GM12891 (cell line): ENCODE data around the gene ANKFN1.

ENCODE experiments used
- POLR2A ChIP-seq: IDR thresholded peaks from 2 replicates; pipeline ENCODE4 v1.6.1; 2011; ENCODE audit warnings: low read depth, low read length, control low read depth
- SPI1 ChIP-seq: IDR thresholded peaks from 2 replicates; pipeline ENCODE4 v1.6.1; 2011; ENCODE audit warnings: low read depth, low read length, control low read depth

- TF ChIP-seq POLR2A: no peak
- TF ChIP-seq SPI1: no peak
Observed at GRCh38 chr17:56448371-56448770, 295.1 kb downstream of the ANKFN1 start.
